Spleen (tissue), 7 donors: Measurements from ENCODE around the gene MESD.

Experiments
- POLR2A ChIP-seq, 3 donors: fragments of 450-650 bp; IDR thresholded peaks; one replicate each; pipeline ENCODE4 v1.5.1; 2017; ENCODE audit warnings: antibody characterized with exemption in 3 of 3, mild to moderate bottlenecking in 1 of 3
- POLR2AphosphoS5 ChIP-seq, 3 donors: sonication (generic); formaldehyde crosslinking; IDR thresholded peaks; one replicate each; pipeline ENCODE4 v1.5.1; 2017; ENCODE audit warnings: antibody characterized with exemption in 3 of 3
- TF ChIP-seq, protein P1 (sequence below), 11 experiments: fragments of 200-600 bp in 7 of 11; fragments of 450-650 bp in 4 of 11; sonication (generic) in 4 of 11; IDR thresholded peaks in 8 of 11; conservative IDR thresholded peaks in 3 of 11; 1 replicate in 7 of 11; 2 replicates in 4 of 11; pipeline versions ENCODE4 v1.4.0 to v1.8.0; 2016 to 2021; ENCODE audit warnings: antibody characterized with exemption in 11 of 11, inconsistent platforms in 4 of 11, mild to moderate bottlenecking in 1 of 11
- donor health status: DM: no; HTN: no; CAD: no; lungs with moderate emphysema.
- donor health status: DM: no; HTN: no; CAD: no.
- donor health status: DM: no; HTN: no; CAD: no.

DNA sequence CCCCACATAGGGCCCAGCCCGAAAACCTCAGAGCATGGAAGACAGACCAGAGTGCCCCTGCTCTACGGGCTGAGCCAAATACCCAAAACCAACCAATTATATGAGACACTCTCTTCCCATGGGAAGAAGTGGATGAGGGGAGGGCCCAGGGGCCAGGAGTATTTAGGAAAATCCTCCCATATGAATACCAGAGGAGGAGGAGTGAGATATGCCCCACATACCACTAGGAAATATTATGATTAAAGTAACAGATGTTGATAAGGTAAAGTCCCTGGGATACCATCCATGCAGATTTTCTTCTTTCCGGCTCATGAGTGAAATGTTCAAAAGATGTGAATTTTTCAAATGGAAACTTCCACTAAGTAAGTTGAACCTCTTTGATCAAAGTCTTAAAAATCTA, 50.4 kb downstream of the MESD start:
- TF ChIP-seq, protein P1, sequence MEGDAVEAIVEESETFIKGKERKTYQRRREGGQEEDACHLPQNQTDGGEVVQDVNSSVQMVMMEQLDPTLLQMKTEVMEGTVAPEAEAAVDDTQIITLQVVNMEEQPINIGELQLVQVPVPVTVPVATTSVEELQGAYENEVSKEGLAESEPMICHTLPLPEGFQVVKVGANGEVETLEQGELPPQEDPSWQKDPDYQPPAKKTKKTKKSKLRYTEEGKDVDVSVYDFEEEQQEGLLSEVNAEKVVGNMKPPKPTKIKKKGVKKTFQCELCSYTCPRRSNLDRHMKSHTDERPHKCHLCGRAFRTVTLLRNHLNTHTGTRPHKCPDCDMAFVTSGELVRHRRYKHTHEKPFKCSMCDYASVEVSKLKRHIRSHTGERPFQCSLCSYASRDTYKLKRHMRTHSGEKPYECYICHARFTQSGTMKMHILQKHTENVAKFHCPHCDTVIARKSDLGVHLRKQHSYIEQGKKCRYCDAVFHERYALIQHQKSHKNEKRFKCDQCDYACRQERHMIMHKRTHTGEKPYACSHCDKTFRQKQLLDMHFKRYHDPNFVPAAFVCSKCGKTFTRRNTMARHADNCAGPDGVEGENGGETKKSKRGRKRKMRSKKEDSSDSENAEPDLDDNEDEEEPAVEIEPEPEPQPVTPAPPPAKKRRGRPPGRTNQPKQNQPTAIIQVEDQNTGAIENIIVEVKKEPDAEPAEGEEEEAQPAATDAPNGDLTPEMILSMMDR (IDR thresholded peaks at IDR 0.05 in 8 of 11, conservative IDR thresholded peaks at IDR 0.05 in 3 of 11) = no peak
- TF ChIP-seq POLR2A (IDR thresholded peaks at IDR 0.05) (no peak), POLR2AphosphoS5 (IDR thresholded peaks at IDR 0.05) (no peak)
